Measurements from ENCODE around the gene HIF3A.
"Not testable (repeated sequence)": the region's sequence is repeated elsewhere in the genome, so short reads cannot be mapped to it uniquely, and the experiment has no call there.

The HIF3A gene

DNA sequence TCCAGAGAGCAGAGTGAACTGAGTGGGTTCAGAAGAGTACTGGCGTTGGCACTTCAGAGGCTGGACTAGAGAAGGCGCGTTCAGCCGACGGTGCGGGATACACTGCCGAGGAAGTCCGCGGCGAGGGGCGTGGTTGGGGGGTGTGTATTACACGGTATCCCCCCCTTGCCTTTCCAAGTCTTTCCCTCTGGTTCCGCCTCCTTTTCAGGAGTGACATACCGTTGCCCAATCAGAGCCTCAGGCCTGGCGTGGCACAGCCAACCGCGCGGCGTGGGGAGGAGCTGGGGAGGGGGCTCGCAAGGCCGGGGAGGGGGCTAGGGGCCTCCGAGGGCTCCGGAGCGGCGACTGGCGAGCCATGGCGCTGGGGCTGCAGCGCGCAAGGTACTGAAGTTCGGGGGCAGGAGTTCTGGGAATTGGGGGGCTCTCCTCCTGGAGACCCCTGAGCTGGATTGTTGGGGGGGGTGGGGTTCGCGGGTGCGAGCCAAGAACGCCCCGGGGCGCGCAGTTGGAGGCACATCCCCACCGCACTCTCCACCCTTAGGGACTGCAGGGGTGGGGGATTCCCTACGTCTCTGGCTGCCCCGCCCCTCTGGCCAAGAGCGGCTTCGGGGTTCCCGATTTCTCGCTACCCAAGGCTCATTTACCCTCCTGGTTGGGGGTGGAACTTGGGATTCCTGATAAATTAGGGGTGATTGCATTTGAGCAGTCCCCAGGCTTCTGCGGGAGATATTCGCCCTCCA is at the start of gene HIF3A:
TSS of gene HIF3A (plus strand) at position 321 of the 740 bp plus-strand sequence. CDS start at position 356, 35 bp downstream.
- no peak for DNase-seq

DNA sequence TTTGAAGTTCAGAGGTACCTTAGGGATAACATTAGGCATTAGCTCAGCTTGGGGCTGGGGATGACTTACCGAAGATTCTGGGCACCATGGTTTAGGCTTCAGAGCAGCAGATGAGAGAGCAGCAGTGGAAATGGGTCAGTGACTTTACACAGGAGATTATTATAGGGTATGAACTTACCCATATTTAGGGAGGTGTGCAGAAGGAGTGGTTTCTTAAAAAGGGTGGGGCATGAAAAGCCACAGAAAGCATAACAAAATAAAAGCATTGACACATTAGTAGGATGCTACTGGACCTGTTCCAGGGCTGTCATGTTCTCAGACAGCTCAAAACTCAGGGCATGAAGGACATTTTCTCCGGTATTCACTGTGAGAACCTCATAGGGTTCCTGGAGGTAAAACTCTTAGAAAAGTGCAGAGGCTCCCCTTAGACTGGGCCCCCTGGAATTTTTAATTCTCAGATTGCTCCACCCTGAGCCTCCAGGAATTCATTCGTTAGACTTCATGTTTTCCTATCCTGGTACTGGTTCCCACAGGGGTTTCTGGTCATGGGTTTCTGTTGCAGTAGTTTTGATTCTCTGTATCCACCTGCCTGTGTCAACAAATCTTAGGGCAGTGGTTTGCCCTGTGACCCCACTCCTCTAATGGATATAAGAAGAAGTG is 46.6 kb upstream of the HIF3A start:
- no peak for DNase-seq

DNA sequence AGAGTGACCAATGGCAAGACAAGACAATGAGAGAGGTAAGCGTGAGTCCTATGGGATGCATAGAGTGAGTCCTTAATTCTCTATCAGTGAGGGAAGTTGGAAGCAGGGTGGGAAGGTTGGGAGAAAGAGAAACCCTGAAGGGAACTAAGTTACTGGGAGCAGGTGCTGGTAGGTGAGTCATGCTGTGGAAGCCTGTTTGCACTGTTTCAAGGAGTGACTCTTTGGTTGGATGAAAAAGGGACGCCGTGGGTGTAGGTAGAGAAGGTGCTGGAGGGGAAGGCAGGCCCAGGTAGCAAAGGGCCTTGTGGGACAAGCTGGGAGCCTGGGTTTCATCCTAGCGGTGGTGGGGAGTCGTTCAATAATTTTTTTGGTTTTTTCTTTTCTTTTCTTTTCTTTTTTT is 45.4 kb upstream of the HIF3A start:
- DNase-seq, result no peak

DNA sequence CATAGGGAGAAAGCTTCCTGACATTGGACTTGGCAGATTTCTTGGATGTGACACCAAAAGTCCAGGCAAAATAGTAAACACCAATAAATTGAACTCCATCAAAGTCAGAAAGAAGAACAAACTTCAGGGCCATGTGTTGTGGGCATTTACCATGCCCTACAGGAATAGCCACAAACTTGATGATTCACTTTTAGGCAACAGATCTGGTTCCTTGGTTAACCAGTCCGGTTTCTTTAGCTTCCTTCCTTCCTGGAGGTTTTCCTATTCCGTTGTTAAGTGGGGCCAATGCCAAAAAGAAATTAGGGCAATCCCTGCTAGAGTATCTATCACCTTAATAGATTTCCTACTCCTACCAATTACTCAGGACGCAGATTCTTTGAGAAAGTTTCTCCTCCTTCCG is 42.1 kb upstream of the HIF3A start:
- DNase-seq, result no peak

DNA sequence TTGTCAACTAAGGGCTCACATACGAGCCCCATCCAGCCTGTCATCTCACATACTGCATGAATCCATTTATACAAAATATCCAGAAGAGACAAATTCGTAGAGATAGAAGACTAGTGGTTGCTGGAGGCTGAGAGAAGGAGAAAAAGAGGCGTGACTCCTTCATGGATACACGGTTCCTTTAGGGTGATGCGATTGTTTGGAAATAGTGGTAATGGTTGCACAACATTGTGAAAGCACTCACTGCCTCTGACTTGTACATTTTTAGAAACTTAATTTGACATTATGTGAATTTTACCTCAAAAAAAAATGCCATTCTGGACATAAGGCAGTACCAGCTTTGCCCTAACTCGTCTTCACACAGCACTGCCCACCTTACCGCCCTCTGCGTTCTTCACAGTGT is 40.0 kb upstream of the HIF3A start:
- no peak for DNase-seq

DNA sequence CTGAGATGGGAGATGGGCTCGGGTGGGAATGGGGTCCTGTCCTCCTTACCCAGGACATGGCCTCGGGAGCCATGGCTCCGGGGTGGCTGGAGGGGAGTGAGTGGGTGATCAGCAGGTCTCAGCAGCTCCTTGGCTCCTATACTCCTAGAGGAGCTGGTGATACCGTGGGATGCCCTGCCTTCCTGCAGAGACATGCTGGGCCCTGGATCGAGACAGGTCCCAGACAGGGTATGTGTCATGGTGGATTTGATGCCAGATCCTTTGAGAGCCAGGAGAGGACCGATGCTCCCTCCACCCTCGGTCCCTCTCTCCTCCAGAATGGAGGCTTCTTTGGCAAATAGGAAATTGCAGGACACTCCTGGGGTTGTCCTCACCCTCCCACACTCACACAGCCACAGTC is 35.3 kb upstream of the HIF3A start:
- not testable (repeated sequence) for DNase-seq

DNA sequence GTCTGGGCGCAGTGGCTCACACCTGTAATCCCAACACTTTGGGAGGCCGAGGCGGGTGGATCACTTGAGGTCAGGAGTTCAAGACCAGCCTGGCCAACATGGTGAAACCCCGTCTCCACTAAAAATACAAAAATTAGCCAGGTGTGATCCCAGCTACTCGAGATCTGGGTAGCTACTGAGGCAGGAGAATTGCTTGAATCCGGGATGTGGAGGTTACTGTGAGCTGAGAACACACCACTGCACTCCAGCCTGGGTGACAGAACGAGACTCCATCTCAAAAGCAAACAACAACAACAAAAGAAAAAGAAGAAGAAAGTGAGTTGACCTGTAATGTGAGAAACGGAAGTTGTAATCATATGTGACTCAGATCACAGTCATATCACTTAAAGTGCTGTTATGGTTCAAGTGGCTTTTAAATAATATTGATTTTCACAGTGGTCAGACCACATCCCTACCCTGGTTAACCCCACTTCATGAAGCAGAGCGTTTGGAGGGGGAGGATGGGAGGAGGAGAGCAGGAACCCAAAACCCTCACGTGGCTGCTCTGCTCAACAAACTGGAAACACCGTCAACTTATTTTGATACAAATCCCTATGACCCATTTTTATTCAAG is 34.1 kb upstream of the HIF3A start:
- peak; percentile 85 for DNase-seq

DNA sequence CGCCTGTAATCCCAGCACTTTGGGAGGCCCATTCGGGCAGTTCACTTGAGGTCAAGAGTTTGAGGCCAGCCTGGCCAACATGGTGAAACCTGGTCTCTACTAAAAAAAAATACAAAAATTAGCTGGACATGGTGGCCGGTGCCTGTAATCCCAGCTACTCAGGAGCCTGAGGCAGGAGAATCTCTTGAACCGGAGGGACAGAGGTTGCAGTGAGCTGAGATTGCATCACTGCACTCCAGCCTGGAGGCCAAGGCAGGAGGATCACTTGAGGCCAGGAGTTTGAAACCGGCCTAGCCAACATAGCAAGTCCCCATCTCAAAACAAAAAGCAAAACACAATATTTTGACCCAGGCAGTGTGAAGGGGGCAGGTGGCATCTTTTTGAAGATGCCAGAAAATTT is 32.0 kb upstream of the HIF3A start:
- DNase-seq, result not testable (repeated sequence)

DNA sequence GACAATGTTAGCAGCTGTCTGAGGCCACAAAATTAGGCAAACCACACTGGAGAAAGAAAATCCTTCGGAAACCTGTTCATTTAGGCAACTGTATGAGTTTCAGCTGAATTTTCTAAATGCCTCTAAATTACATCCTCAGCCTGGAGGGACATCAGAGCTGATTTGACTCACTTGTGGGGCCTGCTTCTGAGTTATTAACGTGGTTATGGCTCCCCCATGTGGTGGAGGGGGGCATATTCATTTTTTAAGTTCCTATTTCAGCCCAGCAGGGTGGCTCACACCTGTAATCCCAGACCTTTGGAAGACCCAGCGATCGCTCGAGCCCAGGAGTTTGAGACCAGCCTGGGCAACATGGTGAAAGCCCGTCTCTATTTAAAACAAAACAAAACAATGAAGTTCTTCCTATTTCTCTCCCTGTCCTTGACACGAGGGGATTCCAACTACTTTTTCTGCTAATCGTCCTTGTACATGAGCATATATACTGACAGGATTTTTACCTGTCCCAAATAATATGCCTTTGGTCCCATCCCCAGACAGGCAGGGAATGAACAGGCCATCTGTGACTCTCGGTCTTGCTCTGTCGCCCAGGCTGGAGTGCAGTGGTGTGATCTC is 31.5 kb upstream of the HIF3A start:
- DNase-seq, result peak; percentile 88

DNA sequence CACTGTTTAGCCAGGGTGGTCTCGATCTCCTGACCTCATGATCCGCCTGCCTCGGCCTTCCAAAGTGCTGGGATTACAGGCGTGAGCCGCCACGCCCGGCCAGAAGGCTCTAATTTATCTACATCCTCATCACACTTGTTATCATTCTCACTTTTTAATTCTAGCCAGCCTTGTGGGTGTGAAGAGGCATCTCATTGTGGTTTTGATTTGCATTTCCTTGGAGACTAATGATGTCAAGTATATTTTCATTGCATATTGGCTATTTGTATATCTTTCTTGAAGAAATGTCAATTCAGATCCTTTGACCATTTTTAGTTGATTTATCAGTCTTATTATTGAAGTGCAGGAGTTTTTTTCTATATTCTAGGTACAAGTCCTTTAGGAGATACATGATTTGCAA is 27.7 kb upstream of the HIF3A start:
- DNase-seq, result no peak

DNA sequence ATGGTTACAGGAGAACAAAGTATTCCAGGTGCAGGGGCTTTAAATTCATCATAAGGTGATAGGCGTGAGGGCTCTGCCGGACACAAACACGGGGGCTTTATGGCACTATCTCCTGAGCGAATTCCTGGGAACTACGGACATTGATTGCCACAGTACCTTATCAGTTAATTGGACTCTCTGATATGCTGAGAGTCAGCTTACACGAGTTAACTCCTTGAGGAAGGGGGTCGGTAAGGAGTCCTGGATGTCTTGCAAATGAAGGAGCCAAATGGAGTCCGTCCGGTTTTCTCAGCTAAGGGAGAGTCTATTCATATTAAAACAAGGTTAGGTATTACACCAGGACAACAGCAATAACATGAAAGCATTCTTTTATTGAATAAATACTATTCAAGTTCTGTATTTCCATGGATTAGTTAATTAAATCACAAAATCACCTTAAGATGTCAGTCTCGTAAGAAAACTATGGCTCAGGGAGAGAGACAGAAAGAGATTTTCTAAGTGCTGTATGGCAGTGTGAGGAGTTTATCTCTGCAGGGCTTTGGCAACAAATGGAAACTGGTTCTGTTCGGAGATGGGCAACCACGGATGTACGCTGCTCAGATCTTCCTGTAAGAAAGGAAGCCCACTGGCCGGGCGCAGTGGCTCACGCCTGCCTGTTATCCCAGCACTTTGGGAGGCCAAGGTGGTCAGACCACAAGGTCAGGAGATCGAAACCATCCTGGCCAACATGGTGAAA is 26.2 kb upstream of the HIF3A start:
- no peak for DNase-seq

DNA sequence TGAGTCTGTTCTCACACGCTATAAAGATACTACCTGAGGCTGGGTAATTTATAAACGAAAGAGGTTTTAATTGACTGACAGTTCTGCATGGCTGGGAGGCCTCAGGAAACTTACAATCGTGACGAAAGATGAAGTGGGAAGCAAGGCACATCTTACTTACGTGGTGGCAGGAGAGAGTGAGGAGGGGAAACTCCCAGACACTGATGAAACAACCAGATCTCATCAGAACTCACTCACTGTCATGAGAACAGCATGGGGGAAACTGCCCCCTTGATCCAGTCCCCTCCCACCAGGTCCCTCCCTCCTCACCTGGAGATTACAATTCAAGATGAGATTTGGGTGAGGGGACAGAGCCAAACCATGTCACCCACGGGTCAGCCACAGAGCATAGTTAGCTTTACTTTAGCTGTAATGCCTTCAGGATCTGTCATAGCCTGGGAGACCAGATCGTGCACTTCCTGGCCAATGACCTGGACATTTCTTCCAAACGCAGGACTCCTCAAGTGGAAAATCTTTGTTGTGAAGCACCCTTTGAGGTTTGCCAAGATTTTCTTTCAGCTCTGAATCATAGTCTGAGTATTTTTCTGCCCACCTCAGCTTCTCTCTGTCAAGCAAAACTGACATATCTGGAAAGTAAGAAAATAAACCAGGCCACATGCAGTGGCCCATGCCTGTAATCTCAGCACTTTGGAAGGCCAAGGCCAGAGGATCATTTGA is 25.2 kb upstream of the HIF3A start:
- no peak for DNase-seq

DNA sequence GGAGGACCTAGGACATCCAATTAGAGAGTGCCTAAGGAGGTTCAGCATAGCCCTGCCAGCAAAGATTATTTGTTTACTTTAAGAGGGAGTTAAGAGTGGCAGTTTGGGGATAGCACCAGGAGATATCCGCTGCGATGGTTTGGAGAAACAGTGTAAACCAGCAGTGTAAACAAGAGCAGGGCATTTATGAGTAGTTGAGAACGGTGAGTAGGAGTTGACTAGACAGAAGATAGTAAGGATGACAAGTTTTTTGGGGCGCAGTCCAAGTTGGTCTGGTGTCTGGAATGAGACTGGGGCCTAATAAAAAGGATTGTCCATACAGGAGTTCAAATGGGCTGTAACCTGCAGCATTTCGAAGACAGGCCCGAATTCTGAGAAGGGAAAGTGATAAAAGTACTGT is 22.9 kb upstream of the HIF3A start:
- not testable (repeated sequence) for DNase-seq

DNA sequence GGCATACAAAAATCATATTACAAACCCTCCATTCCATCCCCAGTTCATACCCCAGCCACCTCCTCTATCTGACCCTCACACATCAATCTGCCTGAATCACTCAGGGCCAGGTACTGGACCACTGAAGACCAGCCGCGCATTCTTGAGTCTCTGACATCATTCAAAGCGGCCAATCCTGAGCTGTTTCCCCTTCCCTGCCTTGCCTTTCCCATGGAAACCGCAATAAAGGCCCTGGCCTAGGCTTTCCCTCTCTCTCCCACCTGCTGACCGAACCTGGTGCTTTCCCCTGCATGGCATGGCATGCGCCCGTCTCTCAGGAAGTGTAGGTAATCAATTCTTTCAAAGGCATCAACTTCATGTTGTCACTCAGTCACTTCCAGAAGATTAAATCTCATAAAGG is 17.7 kb upstream of the HIF3A start:
- DNase-seq, result no peak

DNA sequence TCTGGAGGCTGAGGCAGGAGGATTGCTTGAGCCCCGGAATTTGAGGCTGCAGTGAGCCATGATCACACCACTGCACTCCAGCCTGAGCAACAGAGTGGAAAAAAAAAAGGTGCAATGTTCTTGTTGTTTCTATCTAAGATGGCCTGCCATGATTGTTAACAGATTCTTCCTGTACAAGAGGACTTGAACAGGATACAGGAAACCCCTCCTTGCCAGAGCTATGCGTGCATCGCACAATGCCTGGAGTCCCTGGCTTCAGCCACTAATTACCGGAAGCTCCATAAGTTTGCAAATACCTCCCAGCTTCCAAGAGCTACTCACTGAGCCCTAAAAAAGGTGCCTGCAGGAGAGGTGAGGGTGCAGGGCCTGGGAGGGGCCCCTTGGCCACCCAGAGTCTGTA is 13.1 kb upstream of the HIF3A start:
- no peak for DNase-seq

DNA sequence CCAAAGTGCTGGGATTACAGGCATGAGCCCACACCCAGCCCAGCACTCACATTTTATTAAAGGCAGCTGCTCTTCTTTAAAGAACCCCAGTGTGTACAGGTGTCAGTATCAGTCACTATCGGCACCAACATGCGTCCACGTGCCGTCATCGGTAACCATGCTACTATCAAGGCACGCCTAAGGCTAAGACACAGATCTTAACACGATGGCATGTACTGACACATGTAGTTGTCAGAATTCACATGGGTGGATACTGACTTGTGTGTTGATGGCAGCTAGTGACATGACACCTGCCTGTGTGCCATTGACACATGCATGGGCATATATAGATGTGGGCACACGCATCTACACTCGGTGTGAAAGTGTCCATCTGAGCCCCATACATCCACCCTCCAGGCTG is 12.2 kb upstream of the HIF3A start:
- no peak for DNase-seq

DNA sequence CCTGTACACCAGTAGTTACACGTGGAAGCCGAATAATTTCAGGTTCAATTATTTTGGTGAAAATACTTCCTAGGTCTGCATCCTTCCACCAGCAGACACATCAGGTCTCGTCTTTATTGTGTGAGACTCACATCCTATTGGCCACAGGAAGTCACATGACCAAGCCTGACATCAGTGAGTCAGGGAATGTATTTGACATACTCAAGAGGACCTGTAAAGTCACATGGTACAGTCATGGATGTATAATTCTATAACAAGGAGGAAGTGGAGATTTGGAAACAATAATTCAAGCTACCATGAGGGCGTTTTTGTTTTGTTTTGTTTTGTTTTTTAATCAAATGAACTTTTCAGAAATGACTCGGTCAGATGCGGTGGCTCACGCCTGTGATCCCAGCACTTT is 9.3 kb upstream of the HIF3A start:
- DNase-seq, result no peak

DNA sequence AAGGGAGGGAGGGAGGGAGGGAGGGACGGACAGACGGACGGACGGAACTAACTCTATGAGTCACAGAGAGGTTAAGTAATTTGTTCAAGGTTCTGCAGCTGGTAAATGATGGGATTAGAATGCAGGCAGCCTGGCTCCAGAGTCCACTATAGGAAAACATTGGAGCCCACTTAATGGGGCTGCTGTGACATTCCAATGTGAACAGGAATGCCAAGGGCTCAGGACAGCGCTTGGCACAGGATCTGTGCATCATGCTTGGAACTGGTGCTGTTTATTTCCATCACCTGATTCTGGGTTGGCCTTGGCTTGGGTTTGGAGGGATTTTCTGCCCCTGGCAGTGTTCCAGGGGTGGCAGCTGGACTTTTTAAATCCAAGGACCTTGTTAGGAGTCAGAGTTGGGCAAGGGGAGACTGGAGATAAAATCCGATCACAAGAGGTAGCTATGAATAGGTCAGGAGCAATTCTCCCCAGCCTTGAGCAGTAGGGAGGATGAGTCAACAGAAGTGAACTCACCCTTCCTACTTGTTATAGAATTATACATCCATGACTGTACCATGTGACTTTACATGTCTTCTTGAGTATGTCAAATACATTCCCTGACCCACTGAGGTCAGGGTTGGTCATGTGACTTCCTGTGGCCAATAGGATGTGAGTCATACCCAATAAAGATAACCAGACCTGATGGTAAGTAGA is 7.8 kb upstream of the HIF3A start:
- peak; percentile 53 for DNase-seq

DNA sequence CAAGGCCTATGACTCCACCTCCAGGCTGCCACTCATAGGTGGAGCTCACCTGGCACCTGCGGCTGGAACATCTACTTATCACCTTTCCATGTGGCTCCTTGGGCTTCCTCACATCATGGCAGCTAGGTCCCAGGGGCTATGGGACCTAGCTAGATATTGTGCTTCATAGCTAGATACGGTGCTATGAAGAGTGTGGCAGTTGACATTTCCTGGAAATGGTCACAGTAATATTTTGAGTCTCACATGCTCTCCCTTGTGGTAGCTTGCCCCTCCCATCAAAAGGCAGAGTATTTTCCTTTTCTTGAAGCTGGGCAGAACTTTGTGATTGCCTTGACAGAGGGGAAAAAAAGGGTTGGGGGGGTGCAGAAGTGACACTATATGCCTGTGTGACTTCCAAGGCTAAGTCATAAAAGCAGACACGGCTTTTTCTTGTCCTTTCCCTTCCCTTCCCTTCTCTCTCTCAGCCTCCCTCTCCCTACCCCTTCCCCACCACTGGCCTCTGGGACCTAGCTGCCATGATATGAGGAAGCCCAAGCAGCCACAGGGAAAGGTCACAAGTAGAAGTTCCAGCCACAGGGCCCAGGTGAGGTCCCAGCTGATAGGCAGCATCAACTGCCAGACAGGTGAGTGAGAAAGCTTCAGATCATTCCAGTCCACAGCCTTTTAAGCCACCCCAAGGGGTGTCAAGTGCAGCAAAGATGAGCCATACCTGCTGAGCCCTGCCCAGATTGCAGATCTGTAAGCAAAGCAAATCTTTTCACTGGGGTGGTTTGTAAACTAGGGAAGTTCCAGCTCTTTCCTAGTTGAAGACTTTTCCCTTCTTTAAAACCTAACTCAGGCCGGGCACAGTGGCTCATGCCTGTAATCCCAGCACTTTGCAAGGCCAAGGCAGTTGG is 6.9 kb upstream of the HIF3A start:
- peak; percentile 50 for DNase-seq

DNA sequence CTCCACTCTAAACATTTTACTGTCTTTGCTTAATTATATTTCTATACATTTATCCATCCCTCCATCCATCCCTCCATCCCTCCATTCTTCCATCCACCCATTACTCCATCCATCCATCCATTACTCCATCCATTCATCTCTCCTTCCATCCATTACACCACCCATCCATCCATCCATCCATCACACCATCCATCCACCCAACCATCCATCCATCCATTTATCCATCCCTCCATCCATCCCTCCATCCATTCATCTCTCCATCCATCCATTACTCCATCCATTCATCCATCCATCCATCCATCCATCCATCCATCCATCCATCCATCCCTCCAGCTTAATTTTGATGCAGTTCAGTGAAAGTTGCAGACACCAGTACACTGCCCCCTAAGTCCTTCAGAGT is 5.0 kb upstream of the HIF3A start:
- no peak for DNase-seq

DNA sequence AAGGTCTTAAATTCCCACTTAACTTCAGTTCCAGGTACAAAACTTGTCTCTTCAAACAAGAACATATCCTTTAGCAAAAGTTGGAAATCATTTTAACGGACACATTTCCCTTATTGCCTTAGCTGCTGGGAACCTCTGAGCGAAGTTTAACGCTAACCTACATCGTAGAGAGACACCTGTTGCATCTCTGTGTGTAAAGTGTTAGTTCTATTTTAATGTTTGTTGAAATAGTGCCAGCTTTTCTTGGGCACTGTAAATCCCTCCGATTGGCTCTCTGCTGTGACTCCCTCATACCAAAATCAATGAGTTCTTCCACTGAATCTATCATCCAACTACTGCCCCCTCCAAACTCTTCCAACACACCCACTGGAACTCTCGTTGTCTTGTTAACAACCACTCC is 2.3 kb upstream of the HIF3A start:
- DNase-seq, result no peak
